ENCODE measurements around the gene ST6GAL1. TPM values are rescaled to one million over a fixed set of nuclear protein-coding genes. Genes with fewer than 3 reads are reported as not detected.
"Not testable (repeated sequence)": the region's sequence is repeated elsewhere in the genome, so short reads cannot be mapped to it uniquely, and the experiment has no call there.

Gene ST6GAL1
- total RNA-seq, 4 donors from 2014 or later = 18.0 to 32.2 (median 20.9) TPM

DNA sequence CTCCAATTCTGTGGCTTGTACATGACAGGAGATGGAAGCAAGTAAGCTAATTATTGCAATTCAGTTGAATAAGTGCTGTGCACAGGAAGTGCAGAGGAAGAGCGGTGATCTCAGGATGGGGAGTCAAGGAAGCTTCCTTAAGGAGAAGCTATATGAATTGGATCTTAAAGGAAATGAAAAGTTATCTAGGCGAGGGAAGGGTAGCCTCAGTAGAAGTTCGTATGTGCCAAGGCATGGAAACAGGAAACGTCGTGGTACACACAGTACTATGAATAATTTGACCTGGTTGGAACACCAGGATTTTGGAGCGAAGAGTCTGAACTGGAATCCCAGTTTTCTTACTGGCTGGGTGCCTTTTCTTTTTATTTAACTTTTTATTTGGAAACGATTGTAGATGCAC is 39.3 kb downstream of the ST6GAL1 start:
- peaks cover 0 to 9% (median 3%) of the 10 kb centered on the region in 3 donors for H3K4me1 ChIP-seq
- ATAC-seq = peak; percentile 42
- H3K36me3 ChIP-seq = no peaks in the 10 kb centered on the region
- peak overlapping the region in 1 of 4 donors; percentile 12 for H3K27ac ChIP-seq
- WGBS, 2 donors (ENCODE audit: low coverage in 1 of 2) = 54 to 72% methylated on average over 6 to 7 of the region's 7 CpGs
- no peaks in the 10 kb centered on the region for H3K9me3 ChIP-seq
- no peak overlapping the region for H3K4me3 ChIP-seq
- TF ChIP-seq POLR2A (IDR thresholded peaks at IDR 0.05) (no peak), POLR2AphosphoS5 (IDR thresholded peaks at IDR 0.05) (peak; percentile 17), EP300 (IDR thresholded peaks at IDR 0.05) (no peak)
- TF ChIP-seq, protein P1, sequence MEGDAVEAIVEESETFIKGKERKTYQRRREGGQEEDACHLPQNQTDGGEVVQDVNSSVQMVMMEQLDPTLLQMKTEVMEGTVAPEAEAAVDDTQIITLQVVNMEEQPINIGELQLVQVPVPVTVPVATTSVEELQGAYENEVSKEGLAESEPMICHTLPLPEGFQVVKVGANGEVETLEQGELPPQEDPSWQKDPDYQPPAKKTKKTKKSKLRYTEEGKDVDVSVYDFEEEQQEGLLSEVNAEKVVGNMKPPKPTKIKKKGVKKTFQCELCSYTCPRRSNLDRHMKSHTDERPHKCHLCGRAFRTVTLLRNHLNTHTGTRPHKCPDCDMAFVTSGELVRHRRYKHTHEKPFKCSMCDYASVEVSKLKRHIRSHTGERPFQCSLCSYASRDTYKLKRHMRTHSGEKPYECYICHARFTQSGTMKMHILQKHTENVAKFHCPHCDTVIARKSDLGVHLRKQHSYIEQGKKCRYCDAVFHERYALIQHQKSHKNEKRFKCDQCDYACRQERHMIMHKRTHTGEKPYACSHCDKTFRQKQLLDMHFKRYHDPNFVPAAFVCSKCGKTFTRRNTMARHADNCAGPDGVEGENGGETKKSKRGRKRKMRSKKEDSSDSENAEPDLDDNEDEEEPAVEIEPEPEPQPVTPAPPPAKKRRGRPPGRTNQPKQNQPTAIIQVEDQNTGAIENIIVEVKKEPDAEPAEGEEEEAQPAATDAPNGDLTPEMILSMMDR (IDR thresholded peaks at IDR 0.05) = no peak
- H3K27me3 ChIP-seq = no peaks in the 10 kb centered on the region

DNA sequence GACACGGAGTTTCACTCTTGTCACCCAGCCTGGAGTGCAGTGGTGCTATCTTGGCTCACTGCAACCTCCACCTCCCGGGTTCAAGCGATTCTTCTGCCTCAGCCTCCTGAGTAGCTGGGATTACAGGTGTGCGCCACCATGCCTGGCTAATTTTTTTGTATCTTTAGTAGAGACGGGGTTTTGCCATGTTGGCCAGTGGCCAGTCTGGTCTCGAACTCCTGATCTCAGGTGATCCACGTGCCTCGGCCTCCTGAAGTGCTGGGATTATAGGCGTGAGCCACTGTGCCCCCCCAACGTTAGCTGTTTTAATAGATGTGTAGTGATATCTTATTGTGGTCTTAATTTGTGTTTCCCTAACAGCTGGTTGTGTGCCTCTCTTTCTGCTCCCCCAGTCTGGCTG is 40.8 kb downstream of the ST6GAL1 start:
- not testable (repeated sequence) for H3K4me3 ChIP-seq, H3K36me3 ChIP-seq, H3K27me3 ChIP-seq, H3K9me3 ChIP-seq, ATAC-seq
- WGBS, 2 donors (ENCODE audit: low coverage in 1 of 2) = 100% methylated on average over 1 of the region's 10 CpGs
- Histone ChIP-seq H3K4me1 (peaks cover 0 to 15% (median 3%) of the 10 kb centered on the region in 3 donors), H3K27ac (peak overlapping the region in 3 of 4 donors; percentile 16 to 59 (median 26))

DNA sequence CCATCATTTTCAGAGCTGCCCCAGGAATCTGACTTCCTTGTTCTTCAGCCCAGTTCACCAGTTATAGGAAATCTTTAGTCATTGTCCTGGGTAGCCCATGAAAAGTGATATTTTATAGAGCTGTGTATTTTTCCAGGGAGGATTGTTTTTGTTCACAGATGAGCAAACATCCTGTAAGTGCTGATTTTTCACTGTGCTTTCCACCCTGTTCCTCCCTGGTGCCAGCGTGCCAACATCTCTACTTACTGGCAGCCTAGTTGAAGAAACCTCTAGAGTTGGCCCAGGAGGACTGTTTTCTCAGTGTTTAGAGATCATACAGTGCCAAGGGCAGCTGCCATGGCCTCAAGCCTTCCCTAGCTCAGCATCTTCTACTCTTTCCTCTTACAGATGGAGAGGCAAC is 41.3 kb downstream of the ST6GAL1 start:
- TF ChIP-seq POLR2AphosphoS5 (IDR thresholded peaks at IDR 0.05) (peak; percentile 46), EP300 (IDR thresholded peaks at IDR 0.05) (no peak)
- Histone ChIP-seq H3K36me3 (no peaks in the 10 kb centered on the region), H3K27ac (peak overlapping the region in 3 of 4 donors; percentile 16 to 59 (median 26)), H3K9me3 (no peaks in the 10 kb centered on the region), H3K4me1 (peaks cover 0 to 17% (median 3%) of the 10 kb centered on the region in 3 donors), H3K27me3 (no peaks in the 10 kb centered on the region), H3K4me3 (no peak overlapping the region)
- WGBS, 2 donors (ENCODE audit: low coverage in 1 of 2) = 67 to 86% methylated on average over 1 of the region's 1 CpG
- ATAC-seq = peak; percentile 49

DNA sequence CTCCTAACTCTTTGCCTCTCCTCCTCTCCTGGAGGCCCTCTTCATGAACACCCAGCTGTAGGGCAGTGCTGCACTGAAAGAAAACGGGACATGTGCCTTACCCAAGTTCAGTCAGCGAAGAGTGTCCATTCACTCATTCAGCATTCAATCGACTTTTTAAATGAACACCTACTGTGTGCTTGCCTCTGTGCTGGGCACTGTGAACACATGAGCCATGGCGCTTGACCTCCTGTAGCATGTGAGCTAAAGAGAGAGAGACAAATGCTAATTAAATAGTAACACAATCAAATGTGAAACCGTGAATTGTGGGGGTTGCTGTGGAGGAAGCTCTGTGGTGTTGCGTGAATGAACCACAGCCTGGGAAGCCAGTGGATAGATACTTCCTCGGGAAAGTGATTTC is 43.4 kb downstream of the ST6GAL1 start:
- TF ChIP-seq EP300 (IDR thresholded peaks at IDR 0.05) = no peak
- TF ChIP-seq POLR2AphosphoS5 (IDR thresholded peaks at IDR 0.05) = no peak
- TF ChIP-seq, protein P1 (IDR thresholded peaks at IDR 0.05) = no peak
- TF ChIP-seq POLR2A (IDR thresholded peaks at IDR 0.05) = no peak
- Histone ChIP-seq H3K9me3 (no peaks in the 10 kb centered on the region), H3K36me3 (no peaks in the 10 kb centered on the region), H3K27ac (no peak overlapping the region), H3K4me1 (peaks cover 0 to 34% (median 3%) of the 10 kb centered on the region in 3 donors), H3K27me3 (no peaks in the 10 kb centered on the region), H3K4me3 (no peak overlapping the region)
- 90 to 100% methylated on average over 3 to 7 of the region's 7 CpGs for WGBS, 2 donors (ENCODE audit: low coverage in 1 of 2)
- ATAC-seq = no peak

DNA sequence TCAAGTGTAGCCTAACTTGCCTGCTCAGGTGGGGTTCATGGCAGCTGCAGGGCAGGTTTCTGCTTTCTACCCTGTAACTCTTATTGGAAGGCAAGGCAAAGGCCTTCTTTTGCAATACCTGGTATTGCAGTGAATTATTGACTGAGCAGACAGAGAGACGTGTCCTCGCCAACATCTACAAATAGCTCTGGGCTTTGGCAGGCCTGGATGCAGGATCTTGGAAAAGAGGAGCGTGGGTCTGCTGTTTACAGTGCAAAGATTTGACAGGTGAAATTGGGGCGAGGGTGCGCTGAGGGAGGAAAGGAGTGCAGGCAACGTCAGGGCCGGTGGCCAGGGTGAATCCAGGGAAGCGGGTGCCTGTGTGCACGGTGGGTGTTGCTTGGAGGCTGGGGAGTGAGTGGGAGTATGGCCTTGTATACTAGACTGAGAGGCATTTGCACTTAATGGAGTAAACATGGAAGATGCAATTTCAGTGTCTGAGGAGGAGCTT is 44.5 kb downstream of the ST6GAL1 start:
- 87 to 92% methylated on average over 5 to 9 of the region's 9 CpGs for WGBS, 2 donors (ENCODE audit: low coverage in 1 of 2)
- TF ChIP-seq POLR2A (IDR thresholded peaks at IDR 0.05) (no peak), POLR2AphosphoS5 (IDR thresholded peaks at IDR 0.05) (no peak), EP300 (IDR thresholded peaks at IDR 0.05) (no peak)
- TF ChIP-seq, protein P1 (IDR thresholded peaks at IDR 0.05) = no peak
- Histone ChIP-seq H3K27ac (no peak overlapping the region), H3K27me3 (no peaks in the 10 kb centered on the region), H3K4me3 (no peak overlapping the region), H3K36me3 (no peaks in the 10 kb centered on the region), H3K4me1 (peaks cover 0 to 34% (median 0%) of the 10 kb centered on the region in 3 donors), H3K9me3 (no peaks in the 10 kb centered on the region)
- no peak for ATAC-seq

DNA sequence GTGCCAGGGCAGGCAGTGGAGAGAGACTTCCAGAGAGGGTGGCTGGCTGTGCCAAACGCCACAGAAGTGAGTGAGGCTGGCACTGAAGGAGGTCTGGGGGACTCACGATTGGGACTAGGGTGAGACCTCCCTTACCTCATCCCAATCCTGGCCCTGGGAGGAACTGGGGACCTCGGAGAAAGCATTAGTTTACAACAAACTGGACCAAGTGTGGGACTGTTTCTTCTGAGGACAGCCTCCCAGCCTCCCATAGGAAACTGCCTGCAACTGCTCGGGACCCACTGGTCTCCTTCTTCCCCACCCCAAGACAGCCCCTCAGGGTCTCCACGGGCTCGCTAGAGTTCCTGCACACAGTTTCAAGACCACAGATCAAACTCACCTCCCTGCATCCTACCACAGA is 45.4 kb downstream of the ST6GAL1 start:
- Histone ChIP-seq H3K9me3 (no peaks in the 10 kb centered on the region), H3K36me3 (no peaks in the 10 kb centered on the region), H3K27ac (no peak overlapping the region), H3K4me1 (peaks cover 0 to 34% (median 0%) of the 10 kb centered on the region in 3 donors), H3K4me3 (no peak overlapping the region), H3K27me3 (no peaks in the 10 kb centered on the region)
- 92 to 95% methylated on average over 3 to 6 of the region's 6 CpGs for WGBS, 2 donors (ENCODE audit: low coverage in 1 of 2)
- ATAC-seq = no peak
- TF ChIP-seq, protein P1 (IDR thresholded peaks at IDR 0.05) = no peak
- TF ChIP-seq EP300 (IDR thresholded peaks at IDR 0.05) (no peak), POLR2A (IDR thresholded peaks at IDR 0.05) (no peak), POLR2AphosphoS5 (IDR thresholded peaks at IDR 0.05) (no peak)

All from gastroesophageal sphincter (tissue), 4 donors.